ENCODE results near the gene GDNF.

The GDNF gene

GRCh38 chr5:37842048-37842447 lies 2.2 kb upstream of the GDNF start:
- Histone ChIP-seq H3K27ac (ENCODE audit: low read length, poor library complexity, severe bottlenecking) (no peak overlapping the region), H2BK5ac (ENCODE audit: low read depth, low read length, poor library complexity, severe bottlenecking) (no peak overlapping the region), H3K9me3 (ENCODE audit: control insufficient read depth, low read length) (no peaks in the 10 kb centered on the region), H2AFZ (ENCODE audit: low read depth, low read length) (no peak overlapping the region), H3K23ac (ENCODE audit: low read length in 2 of 2) (no peak overlapping the region), H3K9ac (ENCODE audit: low read length) (no peak overlapping the region), H3K18ac (ENCODE audit: low read depth in 1 of 2, low read length in 2 of 2) (peak overlapping the region in 1 of 2 experiments; percentile 59), H3K4ac (ENCODE audit: low read depth in 1 of 2, low read length in 2 of 2) (peak overlapping the region in 1 of 2 experiments; percentile 67), H2AK5ac (ENCODE audit: low read length, severe bottlenecking) (no peak overlapping the region), H3K4me2 (ENCODE audit: low read length, poor library complexity, severe bottlenecking) (no peak overlapping the region), H3K14ac (ENCODE audit: low read length in 2 of 2) (no peak overlapping the region), H3K4me3 (ENCODE audit: insufficient read depth in 1 of 2, low read depth in 1 of 2, low read length in 2 of 2) (no peak overlapping the region), H2BK12ac (ENCODE audit: low read length in 2 of 2) (peak overlapping the region in 1 of 2 experiments; percentile 54), H3K36me3 (ENCODE audit: control insufficient read depth in 1 of 2, insufficient read depth in 2 of 2, low read depth in 1 of 2, low read length in 2 of 2) (no peaks in the 10 kb centered on the region), H4K8ac (ENCODE audit: low read length) (no peak overlapping the region), H3K27me3 (ENCODE audit: control insufficient read depth in 1 of 2, insufficient read depth in 1 of 2, low read length in 2 of 2) (peaks cover 41 to 46% of the 10 kb centered on the region in 2 experiments), H3K4me1 (ENCODE audit: control insufficient read depth, insufficient read depth, low read depth, low read length) (peaks cover 32% of the 10 kb centered on the region), H3K79me1 (replicated peaks; ENCODE audit: low read length, poor library complexity, severe bottlenecking) (no peaks in the 10 kb centered on the region), H4K91ac (ENCODE audit: low read length) (peak overlapping the region; percentile 59), H2BK120ac (ENCODE audit: low read depth, low read length) (no peak overlapping the region), H2BK15ac (ENCODE audit: low read depth, poor library complexity, severe bottlenecking) (no peak overlapping the region)
- no peak for DNase-seq
- 93% methylated on average over 7 of the region's 10 CpGs for WGBS

- WGBS, result 55% methylated on average over 6 of the region's 6 CpGs
- H3K4me3 ChIP-seq (ENCODE audit: insufficient read depth in 1 of 2, low read depth in 1 of 2, low read length in 2 of 2), result no peak overlapping the region
- no peaks in the 10 kb centered on the region for H3K36me3 ChIP-seq (ENCODE audit: control insufficient read depth in 1 of 2, insufficient read depth in 2 of 2, low read depth in 1 of 2, low read length in 2 of 2)
- H3K79me1 ChIP-seq (replicated peaks; ENCODE audit: low read length, poor library complexity, severe bottlenecking), result no peaks in the 10 kb centered on the region
- peak overlapping the region in 1 of 2 experiments; percentile 70 for H3K18ac ChIP-seq (ENCODE audit: low read depth in 1 of 2, low read length in 2 of 2)
- no peak overlapping the region for H2BK120ac ChIP-seq (ENCODE audit: low read depth, low read length)
- peaks cover 41 to 50% of the 10 kb centered on the region in 2 experiments for H3K27me3 ChIP-seq (ENCODE audit: control insufficient read depth in 1 of 2, insufficient read depth in 1 of 2, low read length in 2 of 2)
- no peak overlapping the region for H2BK15ac ChIP-seq (ENCODE audit: low read depth, poor library complexity, severe bottlenecking)
- peaks cover 34% of the 10 kb centered on the region for H3K4me1 ChIP-seq (ENCODE audit: control insufficient read depth, insufficient read depth, low read depth, low read length)
- no peak overlapping the region for H3K27ac ChIP-seq (ENCODE audit: low read length, poor library complexity, severe bottlenecking)
- no peak overlapping the region for H2AK5ac ChIP-seq (ENCODE audit: low read length, severe bottlenecking)
- no peak overlapping the region for H3K23ac ChIP-seq (ENCODE audit: low read length in 2 of 2)
- H3K14ac ChIP-seq (ENCODE audit: low read length in 2 of 2), result no peak overlapping the region
- H2BK12ac ChIP-seq (ENCODE audit: low read length in 2 of 2), result peak overlapping the region in 1 of 2 experiments; percentile 61
- H4K8ac ChIP-seq (ENCODE audit: low read length), result no peak overlapping the region
- no peak for DNase-seq
- H2AFZ ChIP-seq (ENCODE audit: low read depth, low read length), result no peak overlapping the region
- H3K4me2 ChIP-seq (ENCODE audit: low read length, poor library complexity, severe bottlenecking), result no peak overlapping the region
- no peaks in the 10 kb centered on the region for H3K9me3 ChIP-seq (ENCODE audit: control insufficient read depth, low read length)
- H4K91ac ChIP-seq (ENCODE audit: low read length), result no peak overlapping the region
- H3K9ac ChIP-seq (ENCODE audit: low read length), result no peak overlapping the region
- H2BK5ac ChIP-seq (ENCODE audit: low read depth, low read length, poor library complexity, severe bottlenecking), result no peak overlapping the region
- H3K4ac ChIP-seq (ENCODE audit: low read depth in 1 of 2, low read length in 2 of 2), result no peak overlapping the region
Observed at GRCh38 chr5:37841203-37841602, 1.4 kb upstream of the GDNF start.

GRCh38 chr5:37840053-37841034 lies 503 bp upstream of the GDNF start:
- Histone ChIP-seq H4K8ac (ENCODE audit: low read length) (peak overlapping the region; percentile 16), H2AK5ac (ENCODE audit: low read length, severe bottlenecking) (no peak overlapping the region), H3K4me2 (ENCODE audit: low read length, poor library complexity, severe bottlenecking) (peak overlapping the region; percentile 97), H3K23ac (ENCODE audit: low read length in 2 of 2) (no peak overlapping the region), H2BK120ac (ENCODE audit: low read depth, low read length) (peak overlapping the region; percentile 57), H3K14ac (ENCODE audit: low read length in 2 of 2) (no peak overlapping the region), H3K9me3 (ENCODE audit: control insufficient read depth, low read length) (no peaks in the 10 kb centered on the region), H3K18ac (ENCODE audit: low read depth in 1 of 2, low read length in 2 of 2) (peak overlapping the region; percentile 61 to 70), H3K27ac (ENCODE audit: low read length, poor library complexity, severe bottlenecking) (no peak overlapping the region), H3K4me1 (ENCODE audit: control insufficient read depth, insufficient read depth, low read depth, low read length) (peaks cover 39% of the 10 kb centered on the region), H2BK15ac (ENCODE audit: low read depth, poor library complexity, severe bottlenecking) (peak overlapping the region; percentile 90), H3K27me3 (ENCODE audit: control insufficient read depth in 1 of 2, insufficient read depth in 1 of 2, low read length in 2 of 2) (peaks cover 40 to 59% of the 10 kb centered on the region in 2 experiments), H2BK12ac (ENCODE audit: low read length in 2 of 2) (peak overlapping the region in 1 of 2 experiments; percentile 52), H3K4ac (ENCODE audit: low read depth in 1 of 2, low read length in 2 of 2) (peak overlapping the region; percentile 49 to 67), H4K91ac (ENCODE audit: low read length) (peak overlapping the region; percentile 41), H2AFZ (ENCODE audit: low read depth, low read length) (peak overlapping the region; percentile 75), H3K79me1 (replicated peaks; ENCODE audit: low read length, poor library complexity, severe bottlenecking) (no peaks in the 10 kb centered on the region), H3K36me3 (ENCODE audit: control insufficient read depth in 1 of 2, insufficient read depth in 2 of 2, low read depth in 1 of 2, low read length in 2 of 2) (no peaks in the 10 kb centered on the region), H3K4me3 (ENCODE audit: insufficient read depth in 1 of 2, low read depth in 1 of 2, low read length in 2 of 2) (peak overlapping the region; percentile 61 to 87), H3K9ac (ENCODE audit: low read length) (peak overlapping the region; percentile 88), H2BK5ac (ENCODE audit: low read depth, low read length, poor library complexity, severe bottlenecking) (no peak overlapping the region)
- peak; percentile 85 for DNase-seq
- WGBS, result 7% methylated on average over 64 of the region's 76 CpGs

GRCh38 chr5:37838933-37839341 lies 904 bp downstream of the GDNF start:
- Histone ChIP-seq H2BK5ac (ENCODE audit: low read depth, low read length, poor library complexity, severe bottlenecking) (no peak overlapping the region), H2BK120ac (ENCODE audit: low read depth, low read length) (no peak overlapping the region), H3K4me3 (ENCODE audit: insufficient read depth in 1 of 2, low read depth in 1 of 2, low read length in 2 of 2) (peak overlapping the region; percentile 41 to 87), H3K18ac (ENCODE audit: low read depth in 1 of 2, low read length in 2 of 2) (peak overlapping the region in 1 of 2 experiments; percentile 61), H2BK12ac (ENCODE audit: low read length in 2 of 2) (peak overlapping the region in 1 of 2 experiments; percentile 60), H3K36me3 (ENCODE audit: control insufficient read depth in 1 of 2, insufficient read depth in 2 of 2, low read depth in 1 of 2, low read length in 2 of 2) (no peaks in the 10 kb centered on the region), H4K8ac (ENCODE audit: low read length) (no peak overlapping the region), H3K79me1 (replicated peaks; ENCODE audit: low read length, poor library complexity, severe bottlenecking) (no peaks in the 10 kb centered on the region), H3K4me1 (ENCODE audit: control insufficient read depth, insufficient read depth, low read depth, low read length) (peaks cover 50% of the 10 kb centered on the region), H3K27ac (ENCODE audit: low read length, poor library complexity, severe bottlenecking) (no peak overlapping the region), H2AK5ac (ENCODE audit: low read length, severe bottlenecking) (no peak overlapping the region), H3K9me3 (ENCODE audit: control insufficient read depth, low read length) (no peaks in the 10 kb centered on the region), H3K4ac (ENCODE audit: low read depth in 1 of 2, low read length in 2 of 2) (peak overlapping the region in 1 of 2 experiments; percentile 81), H3K14ac (ENCODE audit: low read length in 2 of 2) (no peak overlapping the region), H4K91ac (ENCODE audit: low read length) (no peak overlapping the region), H2BK15ac (ENCODE audit: low read depth, poor library complexity, severe bottlenecking) (no peak overlapping the region), H2AFZ (ENCODE audit: low read depth, low read length) (no peak overlapping the region), H3K27me3 (ENCODE audit: control insufficient read depth in 1 of 2, insufficient read depth in 1 of 2, low read length in 2 of 2) (peaks cover 27 to 65% of the 10 kb centered on the region in 2 experiments), H3K4me2 (ENCODE audit: low read length, poor library complexity, severe bottlenecking) (peak overlapping the region; percentile 97), H3K23ac (ENCODE audit: low read length in 2 of 2) (peak overlapping the region in 1 of 2 experiments; percentile 42), H3K9ac (ENCODE audit: low read length) (peak overlapping the region; percentile 88)
- DNase-seq, result no peak
- WGBS, result 17% methylated on average over 21 of the region's 21 CpGs

Data from mesenchymal stem cell (in vitro differentiated cells and primary cell).